Muscle of arm (tissue), 12 donors: ENCODE results near the gene WBP1L. TPM values are rescaled to one million over a fixed set of nuclear protein-coding genes. Genes with fewer than 3 reads are reported as not detected.
"Not testable (repeated sequence)": the region's sequence is repeated elsewhere in the genome, so short reads cannot be mapped to it uniquely, and the experiment has no call there.

Experiments used
- DNase-seq: peaks from one replicate; pipeline ENCODE4 v3.0.0-alpha.2; 2013
- polyA plus RNA-seq, 12 donors: library from polyadenylated mRNA; unstranded; fragments of 120-200 nt; gene quantifications; one replicate each; pipeline ENCODE4 v1.2.1, GENCODE V29; 2013; ENCODE audit not compliant: insufficient read length in 12 of 12

The WBP1L gene
- polyA plus RNA-seq, 12 donors = 37.9 to 52.1 (median 45.0) TPM; not detected in 1

DNA sequence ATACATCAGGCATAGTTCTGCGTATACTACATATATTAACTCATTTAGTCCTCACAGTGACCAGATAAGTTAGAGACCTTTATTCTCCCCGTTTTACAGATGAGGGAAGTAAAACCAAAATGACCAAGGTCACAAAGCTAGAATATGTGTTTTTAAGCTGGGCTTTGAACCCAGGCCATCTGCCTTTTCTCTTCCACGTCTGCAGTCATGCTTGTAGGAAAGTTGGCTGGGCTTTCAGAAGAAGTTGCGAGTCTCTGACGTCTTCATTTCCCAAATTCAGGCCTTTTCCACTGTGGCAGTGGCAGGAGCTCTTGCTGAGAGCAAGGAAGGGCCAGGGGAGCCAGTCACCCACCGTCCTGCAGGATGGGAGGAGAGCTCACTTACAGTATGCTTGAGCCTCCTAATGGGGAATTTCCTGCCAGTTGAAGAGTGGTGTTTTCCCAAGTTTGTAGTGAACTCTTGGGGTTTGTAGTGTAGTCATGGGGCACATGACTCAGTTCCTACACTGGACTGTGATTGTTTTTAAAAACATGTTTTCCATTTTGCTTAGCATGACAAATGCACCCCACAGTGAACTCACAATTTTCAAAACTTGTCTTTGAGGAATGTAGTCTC lies 59.3 kb downstream of the WBP1L start:
- DNase-seq = peak; percentile 64

DNA sequence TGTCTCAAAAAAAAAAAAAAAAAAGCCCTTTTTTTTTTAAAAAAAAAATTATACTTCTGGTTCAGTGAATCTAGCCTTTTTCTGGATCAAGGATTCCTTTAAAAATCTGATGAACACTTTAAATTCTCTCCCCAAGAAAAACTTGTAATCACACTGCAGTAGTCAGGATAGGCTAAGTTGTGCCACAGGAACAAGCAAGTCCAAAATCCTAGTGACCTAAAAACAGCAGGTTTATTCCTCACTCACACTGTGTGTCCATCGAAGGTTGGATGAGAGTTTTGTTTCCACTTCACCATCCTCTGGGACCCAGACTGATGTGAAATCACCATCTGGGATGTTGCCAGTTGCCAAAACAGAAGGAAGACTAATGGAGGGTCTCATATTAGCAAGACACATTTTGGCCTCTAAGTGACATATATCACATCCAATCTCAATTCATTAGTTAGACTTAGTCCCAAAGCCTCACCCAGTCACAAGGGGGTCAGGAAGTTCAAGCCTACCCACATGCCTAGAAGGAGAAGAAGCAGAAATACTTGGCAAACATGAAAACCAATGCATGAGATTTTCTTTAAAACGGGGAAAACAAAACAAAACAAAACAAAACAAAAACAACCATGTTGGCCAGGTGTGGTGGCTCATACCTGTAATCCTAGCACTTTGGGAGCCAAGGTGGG lies 60.8 kb downstream of the WBP1L start:
- DNase-seq = no peak

DNA sequence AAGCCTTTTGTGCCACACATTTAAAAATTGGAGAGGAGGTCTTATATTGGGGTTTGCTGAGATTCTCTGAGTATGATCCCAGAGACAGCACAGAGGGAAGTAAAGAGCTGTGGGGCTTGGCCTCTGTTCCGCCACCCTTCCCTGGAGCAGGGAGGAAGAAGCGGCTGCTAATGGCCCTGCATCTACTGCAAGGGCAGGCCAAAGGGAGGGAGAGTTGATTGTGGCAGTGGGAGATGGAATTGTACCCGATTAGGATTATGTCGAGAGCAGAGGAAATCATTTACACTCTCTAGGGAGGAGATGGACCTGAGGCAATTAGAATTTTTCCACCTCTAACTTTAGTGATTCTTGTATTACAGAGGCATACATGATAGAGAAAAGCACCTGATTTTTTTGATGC lies 64.6 kb downstream of the WBP1L start:
- no peak for DNase-seq

DNA sequence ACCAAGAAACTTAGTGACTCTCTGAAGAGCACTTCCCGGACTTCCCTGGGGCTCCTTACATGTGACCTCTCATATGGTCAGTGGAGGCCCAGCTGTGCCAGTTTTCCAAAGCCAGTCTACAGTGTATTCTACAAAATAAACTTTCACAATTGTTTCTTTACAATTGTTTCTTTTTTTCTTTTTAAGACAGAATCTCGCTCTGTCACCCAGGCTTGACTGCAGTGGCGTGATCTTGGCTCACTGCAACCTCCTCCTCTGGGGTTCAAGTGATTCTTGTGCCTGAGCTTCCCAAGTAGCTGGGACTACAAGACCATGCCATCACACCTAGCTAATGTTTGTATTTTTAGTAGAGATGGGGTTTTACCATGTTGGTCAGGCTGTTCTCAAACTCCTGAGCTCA lies 67.6 kb downstream of the WBP1L start:
- DNase-seq = no peak

DNA sequence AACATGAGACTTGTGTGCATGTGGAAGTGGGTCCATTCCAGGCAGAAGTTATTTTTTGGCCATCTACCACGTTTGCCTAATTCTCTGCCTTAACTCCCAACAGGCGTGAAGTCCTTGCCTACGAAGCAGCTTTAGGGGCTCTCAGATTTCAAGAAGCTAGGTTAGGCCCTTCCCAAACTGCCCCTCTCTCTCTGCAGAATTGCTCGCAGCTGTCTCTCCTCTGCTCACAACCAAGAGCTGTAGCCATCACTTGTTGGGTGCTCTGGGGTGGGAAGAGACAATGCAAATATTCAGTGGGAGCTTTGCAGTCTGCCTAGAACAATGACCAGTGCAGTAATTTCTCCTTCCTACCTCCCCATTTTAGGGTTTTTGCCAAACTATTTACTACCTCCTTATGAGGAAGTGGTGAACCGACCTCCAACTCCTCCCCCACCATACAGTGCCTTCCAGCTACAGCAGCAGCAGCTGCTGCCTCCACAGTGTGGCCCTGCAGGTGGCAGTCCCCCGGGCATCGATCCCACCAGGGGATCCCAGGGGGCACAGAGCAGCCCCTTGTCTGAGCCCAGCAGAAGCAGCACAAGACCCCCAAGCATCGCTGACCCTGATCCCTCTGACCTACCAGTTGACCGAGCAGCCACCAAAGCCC lies 68.6 kb downstream of the WBP1L start:
- no peak for DNase-seq

DNA sequence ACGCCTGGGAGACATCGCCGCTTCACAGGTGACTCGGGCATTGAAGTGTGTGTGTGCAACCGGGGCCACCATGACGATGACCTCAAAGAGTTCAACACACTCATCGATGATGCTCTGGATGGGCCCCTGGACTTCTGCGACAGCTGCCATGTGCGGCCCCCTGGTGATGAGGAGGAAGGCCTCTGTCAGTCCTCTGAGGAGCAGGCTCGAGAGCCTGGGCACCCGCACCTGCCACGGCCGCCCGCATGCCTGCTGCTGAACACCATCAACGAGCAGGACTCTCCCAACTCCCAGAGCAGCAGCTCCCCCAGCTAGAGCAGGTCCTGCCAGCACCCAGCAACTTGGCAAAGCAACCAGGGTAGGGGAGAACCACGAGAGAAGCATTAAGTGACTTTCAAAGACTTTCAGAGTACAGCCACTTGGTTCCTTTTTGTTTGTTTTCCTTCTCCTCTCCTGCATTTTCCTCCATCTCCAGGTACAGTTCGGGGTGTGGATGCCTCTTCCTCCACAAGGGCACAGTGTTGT lies 69.3 kb downstream of the WBP1L start:
- no peak for DNase-seq

DNA sequence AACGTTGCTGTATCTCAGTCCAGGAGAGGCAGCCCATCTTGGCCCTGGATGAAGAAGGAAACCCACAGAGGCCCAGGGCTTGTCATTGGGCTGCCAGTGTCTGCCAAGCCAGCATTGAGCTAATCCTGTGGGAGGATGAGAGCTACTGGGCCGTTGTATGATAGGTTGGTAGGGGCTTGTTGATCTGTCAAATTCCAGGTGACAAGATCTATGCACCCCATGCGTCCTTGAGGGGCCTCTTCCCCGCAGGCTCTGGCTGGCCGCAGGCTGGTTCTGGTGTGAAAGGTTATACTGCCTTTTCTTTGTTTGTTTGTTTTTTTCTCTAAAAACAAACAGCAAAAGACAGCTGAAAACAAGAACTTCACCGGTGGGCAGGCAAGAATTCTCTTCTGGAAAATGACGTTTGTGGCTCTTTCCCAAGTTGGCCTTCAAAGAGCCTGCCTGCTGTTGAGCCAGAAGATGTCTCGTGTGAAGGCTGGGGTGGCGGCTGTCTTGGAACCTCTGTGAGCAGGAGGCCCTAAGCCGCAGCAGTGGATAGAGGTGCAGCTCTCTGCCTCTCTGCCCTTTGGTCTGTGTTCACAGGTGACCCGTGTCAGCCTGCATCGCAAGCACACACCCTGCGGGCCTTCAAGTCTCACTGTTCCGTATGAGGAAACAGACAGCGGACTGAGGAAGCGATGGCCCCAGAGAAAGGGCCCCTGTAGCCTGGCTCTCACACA lies 70.1 kb downstream of the WBP1L start:
- peak; percentile 45 for DNase-seq

DNA sequence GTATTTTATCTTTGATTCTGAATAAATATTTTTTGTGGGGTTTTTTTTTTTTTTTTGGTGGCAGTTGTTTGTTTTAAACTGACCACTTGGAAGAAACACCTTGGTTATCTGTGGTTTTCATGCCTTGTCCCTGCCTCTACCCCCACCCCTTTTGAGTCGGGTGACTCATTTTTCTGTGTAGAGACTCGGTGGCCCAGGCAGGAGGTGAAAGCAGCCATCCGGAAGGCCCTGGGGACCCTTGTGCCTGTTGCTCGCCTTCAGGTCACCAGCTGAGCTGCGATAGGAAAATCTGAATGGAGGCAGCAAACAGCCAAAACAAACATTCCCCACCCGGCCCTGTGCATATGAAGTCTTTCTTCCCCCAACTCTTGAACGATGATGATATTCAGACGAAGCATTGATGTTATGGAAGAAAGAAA lies 70.7 kb downstream of the WBP1L start:
- DNase-seq = peak; percentile 35

DNA sequence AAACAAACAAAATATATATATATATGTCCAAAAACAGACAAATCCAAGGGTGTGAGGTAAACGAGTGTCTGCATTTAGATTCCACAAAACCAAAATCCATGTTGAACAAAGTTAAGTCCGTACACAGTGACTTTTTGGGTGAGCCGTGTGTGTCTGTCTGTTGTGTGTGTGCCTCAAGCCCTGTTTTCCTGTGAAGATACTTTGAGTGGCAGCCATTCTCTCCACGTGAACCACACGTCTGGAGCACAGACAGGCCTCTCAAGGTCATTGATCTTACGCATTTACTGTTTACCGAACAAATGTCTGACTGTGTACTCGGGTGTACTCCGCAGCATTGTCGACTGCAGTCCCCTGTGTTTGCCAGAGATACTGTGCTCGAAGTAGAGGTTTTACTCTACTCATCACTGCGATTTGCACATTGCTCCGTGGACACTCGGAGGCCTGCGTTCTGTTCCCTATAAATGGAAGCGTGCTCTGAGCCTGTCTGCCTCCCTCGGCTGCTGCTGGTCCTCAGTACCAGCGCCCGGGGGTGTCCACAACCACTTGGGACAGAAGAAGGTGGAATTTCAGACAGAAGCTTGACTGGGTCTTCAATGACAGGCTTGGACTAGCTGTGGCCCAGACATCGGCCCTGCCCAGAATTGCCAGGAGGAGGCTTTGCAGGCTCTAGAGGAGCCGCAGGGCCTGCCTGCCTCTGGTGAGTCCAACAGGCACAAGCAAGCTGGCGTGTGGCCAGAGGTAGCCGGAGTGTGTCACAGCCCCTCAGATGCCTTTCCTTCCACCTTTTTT lies 71.3 kb downstream of the WBP1L start:
- DNase-seq = peak; percentile 36

DNA sequence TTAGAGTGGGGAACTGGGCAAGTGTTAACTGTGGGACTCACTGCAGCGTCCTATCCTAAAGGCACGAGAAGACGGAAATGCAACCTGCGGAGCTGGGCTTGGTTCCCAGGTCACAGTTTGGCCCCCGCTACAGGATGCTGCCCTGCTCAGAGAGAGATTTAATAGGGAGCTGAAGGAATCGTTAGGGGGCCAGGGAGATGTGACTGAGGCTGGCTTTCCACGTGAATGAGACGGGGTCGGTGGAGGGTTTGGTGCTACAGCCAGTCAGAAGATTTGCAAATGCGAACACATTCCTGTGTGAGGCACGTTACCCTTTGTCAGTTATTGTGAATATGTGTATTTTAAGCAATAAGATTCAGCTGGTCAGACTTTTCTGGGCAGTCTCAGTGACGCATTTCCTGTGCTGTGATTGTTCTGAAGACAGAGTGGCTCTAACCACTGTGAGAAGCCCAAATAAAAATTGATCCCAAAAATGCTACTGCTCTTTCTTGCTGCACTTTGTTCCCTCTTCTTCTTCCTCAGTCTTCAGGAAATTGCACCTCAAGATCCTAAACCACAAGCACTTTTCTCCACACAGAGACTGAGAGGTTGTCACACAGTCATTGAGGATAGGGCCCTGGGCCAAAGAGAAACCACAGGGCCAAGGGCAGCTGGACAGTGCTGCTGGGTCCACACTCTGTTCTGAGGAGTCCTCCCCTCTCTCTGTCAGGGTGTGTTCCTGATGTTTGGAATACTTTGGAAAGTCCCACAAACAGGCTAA lies 72.2 kb downstream of the WBP1L start:
- DNase-seq = peak; percentile 29

DNA sequence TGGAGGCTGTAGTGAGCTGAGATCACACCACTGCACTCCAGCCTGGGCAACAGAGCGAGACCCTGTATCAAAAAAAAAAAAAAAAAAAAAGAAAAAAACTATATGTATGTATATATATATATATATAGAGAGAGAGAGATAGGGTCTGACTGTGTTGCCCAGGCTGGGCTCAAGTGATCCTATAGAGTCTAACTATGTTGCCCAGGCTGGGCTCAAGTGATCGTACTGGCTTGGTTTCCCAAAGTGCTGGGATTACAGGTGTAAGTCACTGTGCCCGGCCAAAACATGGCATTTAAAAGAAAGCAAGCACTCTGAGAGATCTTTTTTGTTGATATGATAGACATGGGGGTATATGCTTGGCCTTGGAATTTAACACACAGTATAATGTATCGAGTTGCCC lies 73.4 kb downstream of the WBP1L start:
- DNase-seq = no peak

DNA sequence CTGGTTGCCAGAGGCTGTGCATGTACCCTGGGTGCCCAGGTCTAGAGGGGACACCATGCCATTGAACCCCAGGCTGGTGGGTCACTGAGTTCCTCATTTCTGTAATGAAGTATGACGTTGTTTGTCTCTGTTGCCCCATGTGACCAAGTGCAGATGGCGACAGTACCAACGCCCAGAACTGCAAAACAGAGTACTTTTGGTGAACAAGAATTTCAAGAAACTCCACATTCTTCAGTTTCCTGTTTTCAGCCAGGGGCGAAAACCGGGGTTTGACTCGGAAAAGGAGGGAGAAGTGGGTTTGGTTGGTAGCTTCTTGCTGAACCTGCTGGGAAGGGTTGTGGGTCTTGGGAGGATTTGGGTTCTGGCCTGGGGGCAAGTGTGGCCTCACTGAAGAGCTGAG lies 75.3 kb downstream of the WBP1L start:
- no peak for DNase-seq

DNA sequence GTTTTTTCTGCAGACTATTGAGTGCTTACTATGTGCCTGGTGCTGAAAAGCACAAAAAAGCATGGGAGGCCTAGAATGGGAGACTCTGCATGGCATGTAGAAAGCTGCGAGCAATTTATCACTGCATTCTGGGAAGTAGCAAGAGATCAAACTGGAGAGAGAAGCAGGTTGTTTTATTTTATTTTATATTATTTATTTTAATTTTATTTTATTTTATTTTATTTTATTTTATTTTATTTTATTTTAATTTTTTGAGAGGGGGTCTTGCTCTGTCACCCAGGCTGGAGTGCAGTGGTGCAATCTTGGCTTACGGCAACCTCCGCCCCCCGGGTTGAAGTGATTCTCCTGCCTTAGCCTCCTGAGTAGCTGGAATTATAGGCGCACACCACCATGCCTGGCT lies 76.3 kb downstream of the WBP1L start:
- DNase-seq = not testable (repeated sequence)

DNA sequence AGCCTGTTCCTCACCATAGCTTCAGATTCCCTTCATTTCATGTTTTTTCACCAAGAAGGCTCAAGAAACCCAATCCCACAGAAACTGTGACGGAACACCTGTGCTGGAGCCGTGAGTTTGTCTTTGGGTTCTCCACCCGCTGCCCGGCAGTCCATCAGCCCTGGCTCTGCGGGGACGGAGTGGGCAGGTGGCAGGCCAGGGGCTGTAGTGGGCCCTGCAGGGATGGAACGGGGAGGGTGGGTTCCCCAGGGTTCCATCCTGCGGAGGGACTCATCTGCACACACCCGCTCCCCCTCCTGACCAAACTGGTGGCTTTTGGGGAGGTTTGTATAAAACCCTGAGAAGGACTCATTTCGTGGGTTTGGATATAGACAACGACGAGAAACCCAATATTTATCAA lies 78.5 kb downstream of the WBP1L start:
- no peak for DNase-seq

DNA sequence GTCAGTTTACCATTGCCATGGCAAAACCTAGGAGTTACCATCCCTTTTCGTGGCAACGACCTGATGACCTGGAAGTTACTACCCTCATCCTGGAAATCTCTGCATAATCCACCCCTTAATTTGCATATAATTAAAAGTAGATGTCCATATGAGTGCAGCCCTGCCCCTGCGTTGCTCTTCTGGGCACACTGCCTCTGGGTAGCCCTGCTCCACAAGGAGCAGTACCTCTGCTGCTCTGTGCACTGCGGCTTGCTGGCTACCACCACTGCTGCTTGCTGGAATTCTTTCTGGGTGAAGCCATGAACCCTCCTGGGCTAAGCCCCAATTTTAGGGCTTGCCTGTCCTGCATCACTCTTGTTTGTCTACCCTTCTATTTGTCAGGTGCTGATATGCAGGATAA lies 80.9 kb downstream of the WBP1L start:
- no peak for DNase-seq

DNA sequence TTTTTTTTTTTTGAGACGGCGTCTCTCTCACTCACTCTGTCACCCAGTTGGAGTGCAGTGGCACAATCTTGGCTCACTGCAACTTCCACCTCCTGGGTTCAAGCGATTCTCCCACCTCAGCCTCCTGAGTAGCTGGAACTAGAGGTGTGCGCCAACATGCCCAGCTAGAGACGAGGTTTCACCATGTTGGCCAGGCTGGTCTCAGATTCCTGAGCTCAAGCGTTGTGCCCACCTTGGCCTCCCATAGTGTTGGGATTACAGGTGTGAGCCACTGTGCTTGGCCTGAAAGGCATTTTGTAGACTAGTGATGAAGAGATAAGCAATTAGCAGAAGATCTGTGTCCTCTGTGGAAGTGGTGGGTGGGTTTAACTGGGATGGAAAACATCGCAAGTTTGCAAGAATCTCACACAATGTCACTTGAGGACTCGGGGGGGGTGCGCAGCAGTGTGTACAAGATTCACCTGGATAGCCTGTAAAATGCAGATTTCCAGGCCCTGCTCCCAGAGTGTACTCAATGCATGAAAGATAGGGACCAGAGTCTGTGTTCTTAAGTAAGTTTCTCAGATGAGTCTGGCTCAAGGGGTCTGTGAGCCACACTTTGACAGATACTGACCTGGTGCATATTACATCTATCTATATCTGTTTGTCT lies 82.5 kb downstream of the WBP1L start:
- DNase-seq = no peak

DNA sequence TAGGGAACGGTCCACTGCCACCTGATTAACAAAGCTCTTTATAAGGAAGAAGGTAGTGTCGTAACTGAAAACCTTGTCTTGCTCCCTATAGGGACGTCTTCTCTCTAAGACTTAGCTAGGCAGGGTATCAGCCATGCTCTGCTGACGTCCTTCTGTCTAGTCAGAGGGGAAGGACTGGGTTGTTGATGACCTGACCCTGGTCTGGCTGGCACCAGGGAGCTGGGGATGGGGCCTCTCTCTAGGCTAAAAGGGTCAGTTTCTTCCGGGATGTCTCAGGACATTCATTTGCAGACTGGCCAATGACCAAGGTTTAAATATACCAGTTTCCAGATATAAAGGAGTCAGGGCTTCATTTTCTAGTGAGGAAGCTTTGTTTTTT lies 83.8 kb downstream of the WBP1L start:
- no peak for DNase-seq

DNA sequence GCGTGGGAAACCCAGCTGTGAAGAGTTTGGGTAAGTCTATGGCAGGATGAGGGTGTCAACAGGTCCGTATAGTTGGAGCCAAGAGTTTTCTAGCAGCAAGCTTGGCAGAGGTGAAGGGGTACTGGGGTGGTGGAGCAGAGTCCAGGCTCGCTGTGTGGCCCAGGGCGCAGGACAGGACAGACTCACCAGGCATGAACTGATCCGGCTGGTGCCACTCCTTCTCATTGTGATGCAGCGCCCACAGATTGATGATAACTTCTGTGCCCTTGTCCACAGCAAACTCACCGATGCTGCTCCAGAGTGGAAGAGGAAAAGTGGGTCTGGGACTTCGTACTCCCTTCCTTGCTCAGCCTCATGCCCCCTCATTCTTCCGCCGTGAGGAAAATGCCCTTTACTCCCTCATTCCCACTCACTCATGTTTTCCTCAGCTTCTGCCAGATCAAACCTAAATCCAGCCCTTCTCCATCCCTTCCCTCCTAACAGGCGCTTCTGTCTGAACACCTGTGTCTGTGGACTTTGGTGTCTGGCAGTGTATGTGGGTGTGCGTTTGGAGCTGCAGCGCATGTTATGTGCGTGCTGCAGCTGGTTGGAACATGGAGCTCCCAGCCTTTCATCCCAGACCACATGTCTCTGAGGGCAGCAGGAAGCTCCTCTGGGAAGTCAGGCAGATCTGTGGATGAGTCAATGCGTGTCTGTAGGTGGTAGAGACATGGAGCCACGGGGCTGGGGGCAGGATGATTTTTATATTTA lies 87.7 kb downstream of the WBP1L start:
- no peak for DNase-seq

DNA sequence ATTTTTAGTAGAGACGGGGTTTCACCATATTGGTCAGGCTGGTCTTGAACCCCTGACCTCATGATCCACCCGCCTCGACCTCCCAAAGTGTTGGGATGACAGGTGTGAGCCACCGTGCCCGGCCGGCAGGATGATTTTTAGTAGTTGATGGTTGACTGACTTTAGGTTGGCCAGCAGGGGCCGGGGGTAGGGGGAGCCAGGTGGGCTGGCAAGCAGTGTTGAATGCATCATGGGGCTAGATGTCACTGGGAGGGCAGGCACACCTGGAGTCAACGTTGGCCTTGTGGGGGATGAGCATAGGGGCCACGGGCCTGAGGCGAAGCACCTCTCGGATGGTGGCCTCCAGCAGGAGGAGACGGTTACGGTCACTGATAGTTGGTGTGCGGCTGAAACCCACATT lies 88.5 kb downstream of the WBP1L start:
- no peak for DNase-seq

DNA sequence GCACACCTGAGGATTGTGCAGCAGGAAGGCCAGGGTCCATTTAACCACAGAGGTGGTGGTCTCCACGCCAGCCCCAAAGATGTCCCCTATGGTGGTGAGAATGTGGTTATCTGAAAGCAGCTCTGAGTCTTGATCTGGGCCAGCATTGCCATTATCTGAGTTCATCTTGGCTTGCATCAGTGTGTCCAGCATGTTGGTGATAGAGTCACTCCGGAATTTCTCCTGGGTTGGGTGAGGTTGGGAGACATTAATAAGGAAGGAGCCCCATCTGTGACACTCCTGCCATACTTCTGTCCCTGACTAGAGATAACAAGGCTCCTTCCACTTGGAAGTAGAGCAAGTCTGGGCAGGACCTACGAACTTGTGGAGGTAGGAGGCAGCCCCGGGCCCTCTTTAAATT lies 89.2 kb downstream of the WBP1L start:
- DNase-seq = no peak
